PC-9 (cell line): Measurements from ENCODE around the gene FAM83D.

ENCODE experiments used
- CTCF ChIP-seq: fragments of 200-600 bp; sonication (generic); conservative IDR thresholded peaks from 2 replicates; pipeline ENCODE4 v1.6.1; 2017; ENCODE audit warnings: mixed run types, antibody characterized with exemption, mild to moderate bottlenecking, moderate library complexity
- EZH2 ChIP-seq: fragments of 200-600 bp; sonication (generic); IDR thresholded peaks from 2 replicates; pipeline ENCODE4 v1.8.0; 2017; ENCODE audit warnings: antibody characterized with exemption, low read depth

DNA sequence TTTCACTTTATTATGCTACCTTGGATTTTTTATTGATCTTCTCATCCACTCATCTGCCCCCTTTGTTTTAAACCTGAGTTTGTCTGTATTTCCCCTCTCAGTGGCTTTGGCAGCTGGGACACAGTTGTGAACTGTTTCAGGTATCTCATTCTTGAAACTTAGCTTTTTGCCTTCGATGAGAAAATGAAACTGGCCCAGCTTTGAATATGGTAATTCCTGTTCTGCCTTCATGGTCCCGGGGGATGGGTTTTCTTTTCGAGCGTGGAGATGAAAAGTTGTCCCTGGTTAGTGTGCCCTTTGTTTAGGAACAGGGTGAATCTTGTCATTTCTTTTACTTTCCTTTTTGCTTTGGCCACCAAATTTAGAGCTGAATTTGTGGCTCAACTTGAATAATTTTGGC lies 61.6 kb downstream of the FAM83D start:
- no peak for TF ChIP-seq EZH2
- TF ChIP-seq CTCF = no peak
